Ovary (tissue), 9 donors: ENCODE measurements around the gene TPST1. TPM values are rescaled to one million over a fixed set of nuclear protein-coding genes. Genes with fewer than 3 reads are reported as not detected.

Source experiments
- DNase-seq, 5 donors: peaks; one replicate each; pipeline ENCODE4 v3.0.0-alpha.2; 2019 to 2020
- H3K27ac ChIP-seq, 2 donors: fragments of 200-600 bp; one replicate each; pipeline versions ENCODE4 v1.5.1 to v1.8.0; 2019 to 2022
- H3K27me3 ChIP-seq: fragments of 200-600 bp; one replicate; pipeline ENCODE4 v1.8.0; 2022
- H3K36me3 ChIP-seq: fragments of 200-600 bp; sonication (generic); one replicate; pipeline ENCODE4 v1.5.1; 2019
- H3K4me1 ChIP-seq: one replicate; pipeline ENCODE4 v1.8.1; 2013; ENCODE audit warnings: mild to moderate bottlenecking, moderate library complexity; ENCODE audit not compliant: insufficient read depth
- H3K4me3 ChIP-seq: fragments of 200-600 bp; sonication (generic); one replicate; pipeline ENCODE4 v1.5.1; 2017
- H3K9me3 ChIP-seq, 2 donors: fragments of 200-600 bp in 1 of 2; sonication (generic) in 1 of 2; one replicate each; pipeline versions ENCODE4 v1.5.1 to v1.8.1; 2013 to 2019; ENCODE audit warnings: mild to moderate bottlenecking in 1 of 2, moderate library complexity in 1 of 2
- EP300 ChIP-seq: sonication (generic); formaldehyde crosslinking; IDR thresholded peaks from one replicate; pipeline ENCODE4 v1.6.1; 2017; ENCODE audit warnings: antibody characterized with exemption
- POLR2A ChIP-seq: fragments of 450-650 bp; IDR thresholded peaks from one replicate; pipeline ENCODE4 v1.6.1; 2017; ENCODE audit warnings: antibody characterized with exemption, mild to moderate bottlenecking, moderate library complexity
- WGBS, 3 donors: extraction: QIAGEN DNeasy Blood & Tissue Kit in 1 of 3; methylation state at CpG; one replicate each; pipeline versions ENCODE4 v1.1.5 to v1.1.7; 2013 to 2017; 5-methylcytosine and 5-hydroxymethylcytosine counted together
- intact Hi-C, 4 donors: fragments of 100-400 bp; cut with DNase I; formaldehyde crosslinking; loops; one replicate each; pipeline versions ENCODE4 v1.11.0 to v1.15.1; 2022 to 2023
- polyA plus RNA-seq, 2 donors: library from polyadenylated mRNA; stranded (reverse); fragments of 200-250 nt in 1 of 2; fragments of 350-450 nt in 1 of 2; fragmentation: Illumina TruSeq in 1 of 2; extraction: RNeasy Lipid Tissue Mini Kit (QIAGEN cat#74804) in 1 of 2; gene quantifications; one replicate each; pipeline ENCODE4 v1.2.3, GENCODE V29; 2013 to 2014
- total RNA-seq, 7 donors: library from RNA; depleted of rRNA in 2 of 7; stranded (reverse); fragments of >200 nt in 2 of 7; fragmentation: NEBNext Ultra II Directional in 3 of 7; extraction: Animal tissue kit (Norgen Biotek cat#: 25700) in 3 of 7; gene quantifications; one replicate each; pipeline versions ENCODE4 v1.1.0 to v1.2.4, GENCODE V29; 2016 to 2023
- TF ChIP-seq, protein P1 (sequence below), 3 donors: fragments of 450-650 bp in 2 of 3; fragments of 200-600 bp in 1 of 3; IDR thresholded peaks; one replicate each; pipeline versions ENCODE4 v1.5.1 to v1.8.0; 2016 to 2022; ENCODE audit warnings: antibody characterized with exemption in 3 of 3, mild to moderate bottlenecking in 1 of 3
- donor health status: DM: no; HTN: no; CAD: no; lungs with moderate emphysema.
- donor health status: DM: no; HTN: no; CAD: no.
- donor health status: Bipolar disorder and iron deficiency.
- donor health status: DM: yes; HTN: yes; CAD: no.
- donor health status: DM: no; HTN: no; CAD: no.
- donor health status: DM: yes; HTN: yes; CAD: no.

The TPST1 gene
- total and polyA plus RNA-seq, 9 donors: 18.9 to 42.6 (median 30.3) TPM

DNA sequence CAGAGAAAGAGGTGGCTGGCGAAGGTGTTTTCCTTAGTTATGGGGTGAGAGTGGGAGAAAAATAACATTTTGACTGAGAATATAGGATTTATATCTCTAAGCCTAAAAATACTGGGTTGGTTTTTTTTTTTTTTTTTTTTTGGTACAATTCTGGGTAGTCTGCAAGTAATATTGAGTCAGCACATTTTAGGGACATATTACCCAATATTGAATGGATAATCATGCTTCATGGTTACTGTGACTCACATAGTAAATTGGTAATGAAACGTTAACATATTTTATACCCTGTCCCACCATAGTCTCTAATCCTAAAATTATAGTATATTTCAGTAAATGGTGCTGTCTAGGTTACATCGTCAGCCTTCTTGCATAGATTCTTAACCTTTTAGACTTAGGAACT lies 91.4 kb downstream of the TPST1 start:
- WGBS, 3 donors: 85 to 93% (median 92%) methylated on average over 3 of the region's 3 CpGs
- H3K9me3 ChIP-seq: no peaks in the 10 kb centered on the region
- no peaks in the 10 kb centered on the region for H3K36me3 ChIP-seq
- TF ChIP-seq EP300 (no peak), POLR2A (no peak)
- TF ChIP-seq, protein P1, sequence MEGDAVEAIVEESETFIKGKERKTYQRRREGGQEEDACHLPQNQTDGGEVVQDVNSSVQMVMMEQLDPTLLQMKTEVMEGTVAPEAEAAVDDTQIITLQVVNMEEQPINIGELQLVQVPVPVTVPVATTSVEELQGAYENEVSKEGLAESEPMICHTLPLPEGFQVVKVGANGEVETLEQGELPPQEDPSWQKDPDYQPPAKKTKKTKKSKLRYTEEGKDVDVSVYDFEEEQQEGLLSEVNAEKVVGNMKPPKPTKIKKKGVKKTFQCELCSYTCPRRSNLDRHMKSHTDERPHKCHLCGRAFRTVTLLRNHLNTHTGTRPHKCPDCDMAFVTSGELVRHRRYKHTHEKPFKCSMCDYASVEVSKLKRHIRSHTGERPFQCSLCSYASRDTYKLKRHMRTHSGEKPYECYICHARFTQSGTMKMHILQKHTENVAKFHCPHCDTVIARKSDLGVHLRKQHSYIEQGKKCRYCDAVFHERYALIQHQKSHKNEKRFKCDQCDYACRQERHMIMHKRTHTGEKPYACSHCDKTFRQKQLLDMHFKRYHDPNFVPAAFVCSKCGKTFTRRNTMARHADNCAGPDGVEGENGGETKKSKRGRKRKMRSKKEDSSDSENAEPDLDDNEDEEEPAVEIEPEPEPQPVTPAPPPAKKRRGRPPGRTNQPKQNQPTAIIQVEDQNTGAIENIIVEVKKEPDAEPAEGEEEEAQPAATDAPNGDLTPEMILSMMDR (IDR thresholded peaks at IDR 0.05): no peak
- H3K27ac ChIP-seq: no peak overlapping the region
- intact Hi-C loops: no loop called here
- DNase-seq: no peak
- no peaks in the 10 kb centered on the region for H3K27me3 ChIP-seq
- no peak overlapping the region for H3K4me3 ChIP-seq
- H3K4me1 ChIP-seq: no peaks in the 10 kb centered on the region

DNA sequence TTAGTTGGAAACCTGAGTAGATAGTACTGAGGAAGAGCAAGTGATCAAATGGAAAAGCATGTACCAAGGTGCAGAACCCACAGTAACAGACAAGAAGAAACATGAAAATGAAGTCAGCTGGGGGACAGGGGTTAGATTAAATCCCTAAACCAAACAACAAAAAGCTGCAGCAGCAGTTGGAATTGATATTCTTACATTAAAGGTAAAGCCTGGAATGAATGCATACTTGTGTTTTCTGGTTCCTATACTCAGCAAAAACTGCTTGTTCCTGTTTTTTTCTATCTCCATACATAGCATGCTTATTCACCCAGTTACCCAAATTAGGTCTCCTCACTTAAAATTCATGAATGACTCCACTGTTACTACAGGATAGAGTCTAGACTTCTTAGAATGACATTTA lies 92.4 kb downstream of the TPST1 start:
- Histone ChIP-seq H3K4me1 (peaks cover 2% of the 10 kb centered on the region), H3K4me3 (no peak overlapping the region), H3K27ac (no peak overlapping the region), H3K27me3 (no peaks in the 10 kb centered on the region), H3K9me3 (no peaks in the 10 kb centered on the region), H3K36me3 (no peaks in the 10 kb centered on the region)
- no peak for DNase-seq
- no peak for TF ChIP-seq EP300
- TF ChIP-seq, protein P1 (IDR thresholded peaks at IDR 0.05): no peak
- no peak for TF ChIP-seq POLR2A
- intact Hi-C loops: no loop called here

DNA sequence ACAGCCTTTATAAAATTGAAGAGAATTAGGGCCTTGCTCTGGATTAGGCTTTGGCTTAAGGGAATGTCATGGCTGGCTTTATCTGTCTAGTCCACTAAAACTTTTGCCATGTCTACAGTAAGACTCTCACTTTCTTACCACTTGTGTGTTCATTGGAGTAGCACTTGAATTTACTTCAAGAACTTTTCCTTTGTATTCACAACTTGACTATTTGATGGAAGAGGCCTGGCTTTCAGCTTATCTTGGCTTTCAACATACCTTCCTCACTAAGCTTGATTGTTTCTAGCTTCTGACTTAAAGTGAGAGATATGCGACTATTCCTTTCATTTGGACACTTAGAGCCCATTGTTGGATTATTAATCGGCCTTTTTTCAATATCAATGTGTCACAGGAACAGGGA lies 96.1 kb downstream of the TPST1 start:
- 94 to 100% (median 96%) methylated on average over 2 of the region's 2 CpGs for WGBS, 3 donors
- H3K36me3 ChIP-seq: no peaks in the 10 kb centered on the region
- no peak overlapping the region for H3K4me3 ChIP-seq

DNA sequence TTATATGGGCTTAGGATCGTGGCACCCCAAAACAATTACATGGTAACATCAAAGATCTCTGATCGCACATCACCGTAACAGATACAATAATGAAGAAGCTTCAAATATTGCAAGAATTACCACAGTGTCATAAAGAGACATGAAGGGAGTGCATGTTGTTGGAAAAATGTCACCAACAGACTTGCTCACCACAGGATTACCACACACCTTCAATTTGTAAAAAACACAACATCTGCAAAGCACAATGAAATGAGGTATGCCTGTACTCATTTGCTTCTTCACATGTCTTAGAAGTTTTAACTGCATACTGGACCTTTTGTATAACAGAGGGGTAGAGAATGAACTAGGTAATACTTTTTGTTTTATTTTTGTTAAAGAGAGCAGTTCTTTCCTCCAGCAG lies 96.6 kb downstream of the TPST1 start:
- TF ChIP-seq, protein P1 (IDR thresholded peaks at IDR 0.05): no peak
- TF ChIP-seq EP300 (no peak), POLR2A (no peak)
- Histone ChIP-seq H3K27ac (no peak overlapping the region), H3K4me3 (no peak overlapping the region), H3K9me3 (no peaks in the 10 kb centered on the region), H3K27me3 (no peaks in the 10 kb centered on the region), H3K36me3 (no peaks in the 10 kb centered on the region), H3K4me1 (peaks cover 7% of the 10 kb centered on the region)
- no peak for DNase-seq
- intact Hi-C loops: no loop called here
- WGBS, 3 donors: 95 to 98% (median 97%) methylated on average over 3 of the region's 3 CpGs

More for the DNA sequence above, 96.1 kb downstream of the TPST1 start:
- H3K9me3 ChIP-seq: no peaks in the 10 kb centered on the region
- TF ChIP-seq POLR2A (no peak), EP300 (no peak)
- TF ChIP-seq, protein P1 (IDR thresholded peaks at IDR 0.05): no peak
- peaks cover 7% of the 10 kb centered on the region for H3K4me1 ChIP-seq
- H3K27me3 ChIP-seq: no peaks in the 10 kb centered on the region
- no peak for DNase-seq
- intact Hi-C loops: no loop called here
- no peak overlapping the region for H3K27ac ChIP-seq
